LNCaP clone FGC (cell line): Measurements from ENCODE around the gene PRKCE.

Experiments used
- DNase-seq: peaks from one replicate; pipeline ENCODE4 v3.0.0-alpha.2; 2011; ENCODE audit warnings: low read depth
- H3K4me3 ChIP-seq: 2 replicates; pipeline ENCODE4 v1.5.1; 2011; ENCODE audit warnings: mild to moderate bottlenecking, low read depth, low read length, control low read depth
- TF ChIP-seq, protein P1 (sequence below): IDR thresholded peaks from 2 replicates; pipeline ENCODE4 v1.5.1; 2012; ENCODE audit warnings: mild to moderate bottlenecking; ENCODE audit not compliant: control insufficient read depth, insufficient read depth; ENCODE audit errors: extremely low read depth

Gene PRKCE

GRCh38 chr2:45871025-45871424 lies 219.6 kb downstream of the PRKCE start:
- TF ChIP-seq, protein P1, sequence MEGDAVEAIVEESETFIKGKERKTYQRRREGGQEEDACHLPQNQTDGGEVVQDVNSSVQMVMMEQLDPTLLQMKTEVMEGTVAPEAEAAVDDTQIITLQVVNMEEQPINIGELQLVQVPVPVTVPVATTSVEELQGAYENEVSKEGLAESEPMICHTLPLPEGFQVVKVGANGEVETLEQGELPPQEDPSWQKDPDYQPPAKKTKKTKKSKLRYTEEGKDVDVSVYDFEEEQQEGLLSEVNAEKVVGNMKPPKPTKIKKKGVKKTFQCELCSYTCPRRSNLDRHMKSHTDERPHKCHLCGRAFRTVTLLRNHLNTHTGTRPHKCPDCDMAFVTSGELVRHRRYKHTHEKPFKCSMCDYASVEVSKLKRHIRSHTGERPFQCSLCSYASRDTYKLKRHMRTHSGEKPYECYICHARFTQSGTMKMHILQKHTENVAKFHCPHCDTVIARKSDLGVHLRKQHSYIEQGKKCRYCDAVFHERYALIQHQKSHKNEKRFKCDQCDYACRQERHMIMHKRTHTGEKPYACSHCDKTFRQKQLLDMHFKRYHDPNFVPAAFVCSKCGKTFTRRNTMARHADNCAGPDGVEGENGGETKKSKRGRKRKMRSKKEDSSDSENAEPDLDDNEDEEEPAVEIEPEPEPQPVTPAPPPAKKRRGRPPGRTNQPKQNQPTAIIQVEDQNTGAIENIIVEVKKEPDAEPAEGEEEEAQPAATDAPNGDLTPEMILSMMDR: no peak
- DNase-seq: no peak
- H3K4me3 ChIP-seq: no peak overlapping the region

DNA sequence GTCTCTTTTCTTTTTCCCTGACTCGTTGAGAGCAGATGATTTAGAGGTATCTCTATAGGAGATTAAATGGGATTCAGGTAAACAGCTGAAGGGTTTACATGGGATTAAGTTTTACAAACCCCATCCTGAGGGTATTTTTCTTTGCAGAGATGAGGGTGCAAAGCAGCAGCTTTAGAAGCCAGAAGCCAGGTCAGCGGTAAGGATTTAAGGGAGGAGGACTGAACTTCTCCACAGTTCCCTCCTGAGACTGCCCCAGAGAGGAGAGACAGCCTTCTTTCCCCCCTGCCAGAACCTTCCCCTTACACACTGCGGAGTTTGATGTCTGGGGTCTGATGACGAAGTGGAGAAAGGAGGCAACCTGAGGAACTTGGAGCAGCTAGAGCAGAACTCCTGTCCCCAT lies 220.1 kb downstream of the PRKCE start:
- TF ChIP-seq, protein P1: no peak
- H3K4me3 ChIP-seq: no peak overlapping the region
- DNase-seq: no peak

DNA sequence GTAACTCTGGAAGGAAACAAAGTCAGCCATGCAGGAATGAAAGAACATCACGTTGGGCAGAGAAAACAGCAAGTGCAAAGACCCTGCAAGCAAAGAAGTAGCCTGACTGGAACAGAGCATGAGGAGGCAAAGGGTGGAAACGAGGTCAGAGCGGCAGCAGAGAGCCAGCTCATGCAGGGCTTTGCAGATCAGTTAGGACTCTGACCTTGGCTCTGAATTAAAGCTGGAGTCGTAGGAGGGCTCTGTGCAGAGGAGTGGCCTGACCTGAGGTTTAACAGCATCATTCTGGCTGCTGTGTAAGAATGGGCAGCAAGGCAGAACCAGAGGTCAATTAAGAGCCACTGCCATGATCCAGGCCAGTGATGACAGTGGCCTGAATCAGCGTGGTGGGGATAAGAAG lies 220.7 kb downstream of the PRKCE start:
- no peak for DNase-seq
- H3K4me3 ChIP-seq: no peak overlapping the region
- TF ChIP-seq, protein P1: no peak

GRCh38 chr2:45874344-45874743 lies 222.9 kb downstream of the PRKCE start:
- no peak overlapping the region for H3K4me3 ChIP-seq
- TF ChIP-seq, protein P1: no peak
- no peak for DNase-seq

DNA sequence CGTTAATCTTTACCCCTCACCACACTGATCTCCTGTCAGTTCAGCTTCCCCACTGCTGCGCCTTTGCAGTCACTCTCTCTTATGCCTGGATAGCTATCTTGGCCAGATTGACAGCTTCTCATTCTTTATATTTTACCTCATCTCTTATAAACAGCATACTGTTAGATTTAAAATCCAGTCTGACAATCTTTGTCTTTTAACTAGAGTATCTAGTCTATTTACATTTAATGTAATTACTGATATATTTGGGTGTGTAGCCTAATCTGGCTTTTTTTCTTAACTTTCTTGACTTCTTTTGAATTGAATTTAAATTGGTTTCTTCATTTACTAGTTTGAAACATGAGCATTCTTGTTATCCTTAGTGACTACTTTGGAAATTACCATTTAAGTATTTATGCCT lies 225.1 kb downstream of the PRKCE start:
- DNase-seq: no peak
- TF ChIP-seq, protein P1: no peak
- H3K4me3 ChIP-seq: no peak overlapping the region

DNA sequence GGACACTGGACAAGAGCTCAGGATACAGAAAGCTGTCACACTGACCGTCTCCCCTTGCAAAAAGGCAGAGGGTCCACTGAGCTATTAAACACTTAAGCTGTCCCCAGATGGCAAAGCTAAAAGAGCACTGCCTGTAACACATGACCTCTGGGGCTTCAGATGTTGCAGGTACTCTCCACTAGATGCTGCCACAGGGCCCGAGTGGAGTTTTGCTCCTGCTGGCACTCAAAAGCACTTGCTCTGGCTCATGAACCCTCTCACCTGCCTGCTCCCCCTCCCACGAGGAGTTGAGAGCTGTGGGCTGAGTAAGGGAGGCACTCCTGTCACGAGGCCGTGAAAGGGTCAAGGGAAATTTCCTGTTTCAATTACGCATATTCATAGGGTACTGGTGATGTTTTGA lies 227.9 kb downstream of the PRKCE start:
- no peak overlapping the region for H3K4me3 ChIP-seq
- TF ChIP-seq, protein P1: no peak
- DNase-seq: no peak

- H3K4me3 ChIP-seq: no peak overlapping the region
- TF ChIP-seq, protein P1: no peak
- no peak for DNase-seq
Measured at GRCh38 chr2:45879936-45880335, 228.5 kb downstream of the PRKCE start.
